ENCODE measurements around the gene MARCKS.

MARCKS gene, protein sequence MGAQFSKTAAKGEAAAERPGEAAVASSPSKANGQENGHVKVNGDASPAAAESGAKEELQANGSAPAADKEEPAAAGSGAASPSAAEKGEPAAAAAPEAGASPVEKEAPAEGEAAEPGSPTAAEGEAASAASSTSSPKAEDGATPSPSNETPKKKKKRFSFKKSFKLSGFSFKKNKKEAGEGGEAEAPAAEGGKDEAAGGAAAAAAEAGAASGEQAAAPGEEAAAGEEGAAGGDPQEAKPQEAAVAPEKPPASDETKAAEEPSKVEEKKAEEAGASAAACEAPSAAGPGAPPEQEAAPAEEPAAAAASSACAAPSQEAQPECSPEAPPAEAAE

GRCh38 chr6:113856625-113857555, at the start of gene MARCKS:
Gene MARCKS (plus strand): TSS chr6:113857345. CDS start chr6:113857746, 401 bp downstream.
- no peak for DNase-seq

- DNase-seq, result peak; percentile 59
Observed at GRCh38 chr6:113809826-113810225, 47.3 kb upstream of the MARCKS start.

DNA sequence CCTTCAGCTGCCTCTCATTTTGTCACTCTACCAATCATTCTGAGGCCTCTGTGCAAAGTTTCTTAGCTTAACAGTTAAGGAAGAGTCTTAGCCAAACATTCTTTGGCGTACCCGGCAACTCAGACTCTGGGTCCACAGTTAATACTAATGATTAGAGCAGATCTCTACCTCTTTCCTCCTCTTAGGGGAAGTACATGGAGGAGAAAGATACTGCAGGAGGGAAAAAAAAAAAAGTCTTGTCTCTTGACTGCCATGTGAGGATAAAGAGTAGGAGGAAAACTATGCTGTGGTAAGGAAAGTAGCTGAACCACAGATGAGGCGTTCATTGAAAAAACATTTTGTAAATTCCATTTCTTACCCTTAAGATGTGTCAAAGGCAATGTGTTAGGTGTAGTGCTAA, 44.0 kb upstream of the MARCKS start:
- no peak for DNase-seq

DNA sequence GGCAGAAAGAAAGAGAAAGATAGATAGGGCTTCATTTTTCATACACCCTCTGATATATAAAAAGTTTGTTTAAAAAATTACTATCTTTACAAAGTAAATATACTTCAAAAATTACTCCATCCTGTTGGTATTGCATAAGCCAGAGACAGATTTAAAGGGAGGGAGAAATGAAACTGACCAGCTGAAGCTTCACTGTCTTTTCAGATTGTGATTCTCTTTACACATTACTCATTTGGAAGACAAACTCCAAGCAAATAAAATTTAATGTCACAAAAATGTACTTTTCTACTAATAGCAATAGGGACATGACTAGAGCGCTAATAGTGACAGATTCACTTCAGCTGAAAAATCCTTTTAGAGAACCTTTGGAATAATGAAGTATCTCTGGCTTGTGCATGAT, 38.6 kb upstream of the MARCKS start:
- DNase-seq, result no peak

- DNase-seq, result no peak
Observed at GRCh38 chr6:113819169-113819830, 37.8 kb upstream of the MARCKS start.

DNA sequence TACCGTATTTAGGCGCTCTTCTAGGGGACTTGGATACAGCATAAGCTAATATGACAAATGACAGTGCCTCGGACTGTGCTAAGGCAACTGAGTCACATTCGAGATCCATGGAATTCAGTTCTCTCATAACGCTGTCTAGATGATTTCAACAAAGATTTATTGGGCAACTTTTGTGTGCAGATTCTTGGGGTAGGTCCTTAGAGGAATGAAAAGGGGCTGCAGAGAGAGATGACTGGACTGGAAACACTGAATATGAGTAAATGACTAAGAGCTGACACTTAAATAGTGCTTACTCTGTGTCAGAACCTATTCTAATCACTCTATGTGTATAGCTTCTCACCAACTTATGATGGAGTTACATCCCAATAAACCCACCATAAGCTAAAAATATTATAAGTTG, 36.4 kb upstream of the MARCKS start:
- DNase-seq, result no peak

DNA sequence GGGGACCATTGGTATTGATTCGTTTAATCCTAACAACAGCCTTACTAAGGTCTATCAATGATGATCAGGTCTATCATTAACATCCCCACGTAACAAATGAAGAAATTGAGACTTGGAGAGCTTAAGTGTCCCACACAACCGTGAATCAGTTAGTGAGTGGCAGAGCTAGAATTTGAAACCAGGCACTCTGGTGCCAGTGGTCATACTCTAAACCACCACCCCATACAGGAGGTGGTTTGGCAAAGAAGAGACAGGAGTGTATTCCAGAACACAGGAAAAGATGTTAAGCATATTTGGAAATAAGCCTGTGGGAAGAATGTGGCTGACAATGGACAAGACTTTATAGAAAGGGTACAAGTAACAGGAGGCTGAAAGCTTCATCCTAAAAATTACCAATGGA, 35.7 kb upstream of the MARCKS start:
- no peak for DNase-seq

- DNase-seq, result no peak
Observed at GRCh38 chr6:113823916-113824315, 33.2 kb upstream of the MARCKS start.

DNA sequence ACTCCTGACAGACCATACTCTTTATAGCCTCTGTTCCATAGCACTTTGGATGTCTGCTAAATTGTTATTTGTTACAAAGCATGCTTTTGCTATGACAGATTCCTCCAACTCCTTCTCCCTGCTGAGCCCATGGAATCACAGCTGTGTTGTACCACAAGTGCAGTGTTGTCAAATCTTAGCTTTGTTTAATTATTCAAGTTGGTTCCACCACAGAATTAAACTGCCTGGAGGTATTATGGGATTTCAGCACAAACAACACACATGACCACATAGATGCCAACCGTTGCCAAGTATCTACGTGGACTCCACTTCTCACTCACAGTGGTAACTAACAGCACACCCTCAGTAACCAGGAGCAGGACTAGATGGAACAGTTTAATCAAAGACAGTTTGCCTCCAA, 32.7 kb upstream of the MARCKS start:
- DNase-seq, result no peak

DNA sequence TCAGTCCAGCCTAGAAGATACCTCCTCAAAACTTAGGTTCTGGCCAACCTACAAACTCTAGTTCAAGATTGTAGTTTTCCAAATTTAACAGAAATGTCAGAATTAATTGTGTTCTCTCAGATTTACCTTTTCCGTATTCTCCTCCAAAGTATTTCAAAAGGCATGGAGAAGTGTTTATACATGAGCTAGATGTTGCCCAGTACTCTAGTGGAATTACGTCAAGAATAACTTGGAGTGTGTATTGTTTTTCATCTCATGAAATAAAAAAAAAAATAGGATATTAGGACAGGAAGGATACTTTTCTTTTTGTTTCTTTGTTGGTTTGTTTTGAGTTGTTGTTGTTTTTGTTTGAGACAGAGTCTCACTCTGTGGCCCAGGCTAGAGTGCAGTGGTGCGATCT, 32.3 kb upstream of the MARCKS start:
- no peak for DNase-seq

- DNase-seq, result no peak
Observed at GRCh38 chr6:113825781-113826180, 31.4 kb upstream of the MARCKS start.

- DNase-seq, result no peak
Observed at GRCh38 chr6:113828984-113829695, 28.0 kb upstream of the MARCKS start.

DNA sequence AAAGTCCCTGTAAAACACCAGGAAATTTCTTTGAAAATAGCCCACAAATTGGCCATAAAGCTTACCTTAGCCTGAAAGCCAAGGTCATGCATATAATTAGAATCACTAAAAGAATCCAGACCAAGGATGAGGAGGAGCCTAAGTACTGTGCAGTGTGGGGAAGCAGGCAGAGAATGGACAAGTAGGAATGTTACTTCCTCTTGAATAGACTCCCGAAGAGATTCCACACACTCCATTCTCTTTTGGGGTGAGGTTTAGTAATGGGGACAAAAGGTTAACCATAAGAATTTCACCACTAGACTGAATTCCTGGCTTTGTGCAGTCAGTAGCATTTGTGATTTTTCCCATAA, 27.5 kb upstream of the MARCKS start:
- DNase-seq, result no peak

DNA sequence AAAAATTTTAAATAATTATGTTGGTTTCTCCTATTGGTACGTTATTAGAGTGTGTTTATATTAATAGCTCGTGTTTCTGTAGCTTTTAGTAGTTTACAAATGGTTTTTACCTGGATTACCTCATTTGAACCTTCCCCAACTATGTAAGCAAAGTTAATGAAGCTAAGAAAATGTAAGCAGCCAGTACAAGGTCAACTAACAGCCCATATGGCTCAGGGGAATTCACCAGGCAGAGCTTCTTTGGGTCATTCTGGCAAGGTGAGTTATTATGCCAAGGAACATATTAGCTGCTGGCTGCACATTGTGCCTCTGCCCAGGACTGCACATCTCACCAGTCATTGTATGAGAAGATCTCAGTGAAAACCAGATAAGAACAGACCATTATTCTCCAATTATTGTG, 27.0 kb upstream of the MARCKS start:
- no peak for DNase-seq

DNA sequence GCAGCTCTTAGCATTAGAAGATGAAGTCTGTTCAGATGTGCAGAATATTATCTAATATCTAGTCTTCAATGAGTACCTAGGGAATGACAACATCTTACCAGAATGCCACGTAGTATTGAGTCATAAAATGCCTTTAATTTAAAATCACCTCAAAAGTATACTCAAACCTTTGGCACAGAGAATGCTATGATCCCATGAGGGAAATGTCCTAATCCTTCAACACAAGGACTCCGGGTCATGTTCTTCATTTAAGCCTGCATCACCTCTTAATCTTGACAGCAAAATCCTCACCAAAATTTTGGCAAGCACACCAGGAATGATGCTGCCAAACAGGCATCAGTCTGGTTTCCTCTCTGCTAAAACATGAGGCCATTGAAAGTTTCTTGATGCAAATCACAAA, 23.6 kb upstream of the MARCKS start:
- no peak for DNase-seq

DNA sequence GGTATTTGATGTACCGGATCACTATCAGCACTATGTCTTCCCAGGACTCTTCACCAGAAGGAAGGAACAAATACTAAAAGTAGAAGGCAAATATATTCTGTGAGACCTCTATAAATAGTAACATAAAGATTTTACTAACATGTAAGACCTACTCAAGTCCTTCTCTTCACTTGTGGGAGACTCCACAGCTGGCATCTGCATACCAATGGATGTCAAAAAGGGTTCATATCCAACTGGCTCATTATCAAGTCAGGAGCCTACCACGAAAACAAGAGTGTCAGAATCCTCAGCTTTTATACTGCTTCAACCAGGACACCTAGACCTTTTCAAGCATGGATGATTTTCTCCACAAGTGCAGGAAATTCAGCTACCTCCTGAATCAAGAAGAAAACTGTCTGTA, 20.0 kb upstream of the MARCKS start:
- no peak for DNase-seq

GRCh38 chr6:113842165-113842564, 15.0 kb upstream of the MARCKS start:
- no peak for DNase-seq

DNA sequence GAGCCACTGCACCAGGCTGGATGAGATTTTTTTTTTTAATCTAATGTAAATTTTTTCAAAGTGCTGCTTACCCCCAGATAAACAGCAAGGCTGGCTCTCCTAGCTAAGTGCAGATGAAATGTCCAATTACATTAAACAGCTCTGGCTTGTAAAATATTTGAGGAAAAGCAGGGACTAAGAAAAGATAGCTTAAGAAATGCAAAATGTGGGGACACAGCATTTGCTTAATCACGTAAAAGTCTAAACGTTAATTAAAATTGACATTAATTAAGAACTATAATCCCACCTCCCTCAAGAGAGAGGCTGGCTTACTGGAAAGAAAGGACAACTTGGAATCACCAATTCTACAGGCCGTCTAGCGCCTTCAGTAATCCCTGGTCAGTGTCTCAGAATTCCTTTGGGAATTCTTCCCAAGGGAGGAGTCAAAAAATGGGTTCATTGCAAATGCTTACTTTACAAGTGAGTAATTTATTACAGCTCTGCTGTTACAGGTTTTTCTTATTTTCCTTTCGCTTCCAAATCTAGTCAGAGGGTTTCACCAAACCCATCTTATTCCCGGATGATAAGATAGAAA, 13.6 kb upstream of the MARCKS start:
- DNase-seq, result no peak

DNA sequence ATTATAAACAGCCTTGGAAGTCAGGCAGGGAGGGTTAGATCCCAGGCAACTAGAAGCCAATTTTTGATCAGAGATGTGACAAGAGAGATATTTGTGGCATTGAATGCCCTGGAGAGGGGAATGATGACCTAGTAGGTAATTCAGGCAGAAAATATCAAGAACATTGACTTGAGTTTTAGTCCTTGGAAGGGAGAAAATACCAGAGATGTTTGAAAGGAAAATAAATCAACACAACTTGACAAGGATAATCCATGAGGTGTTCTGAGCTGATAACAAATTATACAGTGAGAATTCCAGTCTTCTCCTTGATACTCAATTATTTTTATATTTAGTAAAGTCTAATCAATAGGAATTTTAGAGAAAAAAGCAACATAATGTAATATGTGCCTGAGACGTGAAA, 10.6 kb upstream of the MARCKS start:
- no peak for DNase-seq

GRCh38 chr6:113847447-113847846, 9.7 kb upstream of the MARCKS start:
- DNase-seq, result no peak

GRCh38 chr6:113848280-113848679, 8.9 kb upstream of the MARCKS start:
- no peak for DNase-seq

GRCh38 chr6:113848811-113849210, 8.3 kb upstream of the MARCKS start:
- no peak for DNase-seq

GRCh38 chr6:113853252-113853651, 3.9 kb upstream of the MARCKS start:
- DNase-seq, result no peak
